ENCODE results near the gene SELENOS.

GRCh38 chr15:101286471-101287114 lies 9.3 kb upstream of the SELENOS start:
- TF ChIP-seq, protein P1, sequence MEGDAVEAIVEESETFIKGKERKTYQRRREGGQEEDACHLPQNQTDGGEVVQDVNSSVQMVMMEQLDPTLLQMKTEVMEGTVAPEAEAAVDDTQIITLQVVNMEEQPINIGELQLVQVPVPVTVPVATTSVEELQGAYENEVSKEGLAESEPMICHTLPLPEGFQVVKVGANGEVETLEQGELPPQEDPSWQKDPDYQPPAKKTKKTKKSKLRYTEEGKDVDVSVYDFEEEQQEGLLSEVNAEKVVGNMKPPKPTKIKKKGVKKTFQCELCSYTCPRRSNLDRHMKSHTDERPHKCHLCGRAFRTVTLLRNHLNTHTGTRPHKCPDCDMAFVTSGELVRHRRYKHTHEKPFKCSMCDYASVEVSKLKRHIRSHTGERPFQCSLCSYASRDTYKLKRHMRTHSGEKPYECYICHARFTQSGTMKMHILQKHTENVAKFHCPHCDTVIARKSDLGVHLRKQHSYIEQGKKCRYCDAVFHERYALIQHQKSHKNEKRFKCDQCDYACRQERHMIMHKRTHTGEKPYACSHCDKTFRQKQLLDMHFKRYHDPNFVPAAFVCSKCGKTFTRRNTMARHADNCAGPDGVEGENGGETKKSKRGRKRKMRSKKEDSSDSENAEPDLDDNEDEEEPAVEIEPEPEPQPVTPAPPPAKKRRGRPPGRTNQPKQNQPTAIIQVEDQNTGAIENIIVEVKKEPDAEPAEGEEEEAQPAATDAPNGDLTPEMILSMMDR (IDR thresholded peaks at IDR 0.05), result no peak
- TF ChIP-seq POLR2A (IDR thresholded peaks at IDR 0.05), result no peak

Measured in adrenal gland (tissue), 5 donors.